ENCODE data around the gene MLEC. TPM values are rescaled to one million over a fixed set of nuclear protein-coding genes. Genes with fewer than 3 reads are reported as not detected.
"Not testable (repeated sequence)": the region's sequence is repeated elsewhere in the genome, so short reads cannot be mapped to it uniquely, and the experiment has no call there.

MLEC gene
- total RNA-seq, 2 experiments from 2014 or later, result 79.2 to 79.4 TPM

GRCh38 chr12:120668091-120668867, 18.7 kb upstream of the MLEC start:
- H3K27me3 Mint-ChIP-seq, result no peaks in the 10 kb centered on the region
- intact Hi-C loops (cut with micrococcal nuclease), result no loop called here
- ChIA-PET CTCF (interaction anchor here (0.6 to 1.9 kb wide), 2 partner anchors 20 to 22 kb away, joined by 3 to 7 read pairs; no protein-coding TSS in a partner anchor), POLR2A (interaction anchor here (1.2 kb wide), 1 partner anchor 9 kb away, joined by 3 read pairs; no protein-coding TSS in a partner anchor)
- no peak overlapping the region for H3K27ac Mint-ChIP-seq
- no peak overlapping the region for H3K4me3 Mint-ChIP-seq
- H3K4me1 Mint-ChIP-seq (ENCODE audit: low read depth), result no peaks in the 10 kb centered on the region
- no peaks in the 10 kb centered on the region for H3K36me3 Mint-ChIP-seq (ENCODE audit: low read depth)
- TF ChIP-seq CTCF (IDR thresholded peaks at IDR 0.05), result no peak
- DNase-seq (no peak), ATAC-seq (no peak)
- H3K9me3 Mint-ChIP-seq, result no peaks in the 10 kb centered on the region

GRCh38 chr12:120668868-120669840, 17.8 kb upstream of the MLEC start:
- H3K9me3 Mint-ChIP-seq, result no peaks in the 10 kb centered on the region
- H3K36me3 Mint-ChIP-seq (ENCODE audit: low read depth), result no peaks in the 10 kb centered on the region
- no peak overlapping the region for H3K27ac Mint-ChIP-seq
- POLR2A ChIA-PET, result interaction anchor here (1.2 kb wide), 1 partner anchor 10 kb away, joined by 3 read pairs; no protein-coding TSS in a partner anchor
- H3K4me1 Mint-ChIP-seq (ENCODE audit: low read depth), result no peaks in the 10 kb centered on the region
- DNase-seq (no peak), ATAC-seq (no peak)
- H3K27me3 Mint-ChIP-seq, result no peaks in the 10 kb centered on the region
- intact Hi-C loops (cut with micrococcal nuclease), result no loop called here
- CTCF ChIA-PET, result interaction anchor here (0.6 to 1.9 kb wide), 2 partner anchors 23 to 396 kb away, joined by 3 to 7 read pairs; no protein-coding TSS in a partner anchor
- no peak for TF ChIP-seq CTCF (IDR thresholded peaks at IDR 0.05)
- no peak overlapping the region for H3K4me3 Mint-ChIP-seq

GRCh38 chr12:120670237-120670636, 16.7 kb upstream of the MLEC start:
- ATAC-seq; intact Hi-C loops (cut with micrococcal nuclease); H3K27me3 Mint-ChIP-seq; H3K27ac Mint-ChIP-seq; POLR2A ChIA-PET; H3K4me3 Mint-ChIP-seq; H3K36me3 Mint-ChIP-seq (ENCODE audit: low read depth); H3K9me3 Mint-ChIP-seq; H3K4me1 Mint-ChIP-seq (ENCODE audit: low read depth); DNase-seq: not testable (repeated sequence)
- CTCF ChIA-PET, result interaction anchor here (0.6 to 11.8 kb wide), 2 partner anchors 23 to 395 kb away, joined by 3 to 84 read pairs; no protein-coding TSS in a partner anchor

GRCh38 chr12:120670667-120671066, 16.3 kb upstream of the MLEC start:
- no peak for ATAC-seq
- POLR2A ChIA-PET, result no interaction called here
- Mint-ChIP-seq H3K36me3 (ENCODE audit: low read depth) (no peaks in the 10 kb centered on the region), H3K9me3 (no peaks in the 10 kb centered on the region), H3K4me1 (ENCODE audit: low read depth) (no peaks in the 10 kb centered on the region), H3K27ac (no peak overlapping the region), H3K4me3 (no peak overlapping the region), H3K27me3 (no peaks in the 10 kb centered on the region)
- CTCF ChIA-PET, result interaction anchor here (11.8 kb wide), 1 partner anchor 23 kb away, joined by 84 read pairs; no protein-coding TSS in a partner anchor
- no peak for TF ChIP-seq CTCF (IDR thresholded peaks at IDR 0.05)
- DNase-seq, result no peak
- intact Hi-C loops (cut with micrococcal nuclease), result no loop called here

GRCh38 chr12:120674097-120674636, 12.8 kb upstream of the MLEC start:
- Mint-ChIP-seq H3K4me3 (no peak overlapping the region), H3K27me3 (no peaks in the 10 kb centered on the region), H3K36me3 (ENCODE audit: low read depth) (no peaks in the 10 kb centered on the region), H3K27ac (no peak overlapping the region), H3K4me1 (ENCODE audit: low read depth) (peaks cover 12% of the 10 kb centered on the region), H3K9me3 (no peaks in the 10 kb centered on the region)
- ChIA-PET CTCF (interaction anchor here (1.2 to 11.8 kb wide), 2 partner anchors 27 to 90 kb away, joined by 4 to 84 read pairs; no protein-coding TSS in a partner anchor), POLR2A (interaction anchor here (0.7 kb wide), 1 partner anchor 10 kb away, joined by 4 read pairs; no protein-coding TSS in a partner anchor)
- DNase-seq (no peak), ATAC-seq (no peak)
- no peak for TF ChIP-seq CTCF (IDR thresholded peaks at IDR 0.05)
- intact Hi-C loops (cut with micrococcal nuclease), result no loop called here

All from activated CD8-positive, alpha-beta T cell treated with anti-CD3 and anti-CD28 coated beads for 36 hours (primary cell).